Calu3 (cell line): ENCODE results near the gene SRGAP3. TPM values are rescaled to one million over a fixed set of nuclear protein-coding genes. Genes with fewer than 3 reads are reported as not detected.

Experiments used
- BruUV-seq: library from RNA; stranded (reverse); fragments of 400-500 nt; replicated peaks from 2 replicates; lab custom pipeline; 2021; lab: Mats Ljungman, UMichigan
- CTCF ChIA-PET: fragments of 300-600 bp; sonication (Branson Sonifier 250); formaldehyde crosslinking; loops from one replicate; lab custom pipeline; 2022; ENCODE audit warnings: antibody characterized with exemption; lab: Charles Lee
- DNase-seq: peaks from one replicate; pipeline ENCODE4 v3.0.0; 2022
- H3K27ac Mint-ChIP-seq: one replicate; pipeline ENCODE4 v1.8.0; 2022; ENCODE audit warnings: mixed read lengths; ENCODE audit not compliant: unreplicated experiment
- H3K27me3 Mint-ChIP-seq: one replicate; pipeline ENCODE4 v1.8.0; 2022; ENCODE audit warnings: mixed read lengths; ENCODE audit not compliant: unreplicated experiment
- H3K36me3 Mint-ChIP-seq: one replicate; pipeline ENCODE4 v1.8.0; 2022; ENCODE audit warnings: mild to moderate bottlenecking, moderate library complexity, mixed read lengths; ENCODE audit not compliant: insufficient read depth, unreplicated experiment
- H3K4me1 Mint-ChIP-seq: one replicate; pipeline ENCODE4 v1.8.0; 2022; ENCODE audit warnings: mild to moderate bottlenecking, low read depth, mixed read lengths; ENCODE audit not compliant: unreplicated experiment
- H3K4me3 Mint-ChIP-seq: one replicate; pipeline ENCODE4 v1.8.0; 2022; ENCODE audit warnings: mild to moderate bottlenecking, low read depth, moderate library complexity, mixed read lengths; ENCODE audit not compliant: unreplicated experiment
- H3K9me3 Mint-ChIP-seq: one replicate; pipeline ENCODE4 v1.8.0; 2022; ENCODE audit warnings: low read depth, mixed read lengths; ENCODE audit not compliant: unreplicated experiment
- intact Hi-C: fragments of 100-400 bp; cut with micrococcal nuclease; formaldehyde crosslinking; loops from one replicate; pipeline ENCODE4 v1.10.0; 2022; ENCODE audit not compliant: unreplicated experiment
- total RNA-seq: library from RNA; stranded (reverse); gene quantifications from 2 replicates; pipeline ENCODE4 v1.2.3, GENCODE V29; 2022
- TF ChIP-seq, protein P1 (sequence below): fragments of 200-600 bp; IDR thresholded peaks from one replicate; pipeline ENCODE4 v1.8.0; 2022; ENCODE audit warnings: antibody characterized with exemption; ENCODE audit not compliant: unreplicated experiment

SRGAP3 gene
- total RNA-seq, 1 experiment from 2014 or later, result 8.2 TPM

DNA sequence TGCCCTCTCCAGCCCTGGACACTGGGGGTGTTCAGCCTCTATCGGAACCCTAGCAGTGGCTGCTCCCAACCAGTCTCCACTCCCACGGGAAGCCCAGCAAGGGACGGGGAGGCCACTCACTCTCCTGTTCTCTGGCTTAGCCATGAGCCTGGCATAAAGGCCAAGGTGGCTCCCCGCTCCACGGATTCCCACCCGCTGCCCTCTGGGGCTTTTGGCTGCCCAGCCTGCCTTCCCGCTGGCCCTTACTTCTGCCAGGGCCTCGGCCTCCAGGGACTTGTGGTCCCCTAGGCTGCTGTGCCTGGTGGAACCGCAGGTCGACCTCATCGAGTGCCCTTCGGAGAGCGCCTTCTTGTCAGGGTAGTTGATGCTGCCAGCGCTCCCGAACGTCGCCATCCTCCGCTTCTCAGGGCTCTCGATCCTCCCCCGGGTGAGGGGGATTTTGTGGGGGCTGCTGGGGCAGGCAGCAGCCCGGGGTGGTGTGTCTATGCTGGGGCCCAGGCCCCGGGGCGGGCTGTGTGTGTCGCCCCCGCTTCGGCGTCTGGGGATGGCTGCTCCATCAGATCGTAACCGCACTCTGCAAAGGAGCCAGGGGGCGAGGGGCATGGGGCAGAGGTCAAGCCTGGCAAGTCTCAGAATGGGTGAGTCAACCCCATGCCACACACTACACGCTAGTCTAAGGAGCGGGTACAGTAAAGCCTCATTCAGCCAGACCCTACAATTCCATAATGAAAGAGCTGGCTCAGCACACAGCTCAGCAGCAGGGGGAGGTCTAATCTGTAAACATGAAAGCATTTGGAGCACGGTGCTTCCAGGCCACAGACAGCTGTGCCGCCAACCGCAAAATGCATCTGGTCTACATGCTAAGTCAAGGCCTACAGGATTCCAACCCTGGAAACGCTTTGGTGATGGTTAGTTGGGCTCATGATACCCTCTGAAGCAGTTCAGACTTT, 258.9 kb downstream of the SRGAP3 start:
- H3K36me3 Mint-ChIP-seq, result no peaks in the 10 kb centered on the region
- intact Hi-C loops, result no loop called here
- H3K4me3 Mint-ChIP-seq, result no peak overlapping the region
- H3K27ac Mint-ChIP-seq, result no peak overlapping the region
- H3K4me1 Mint-ChIP-seq, result no peaks in the 10 kb centered on the region
- TF ChIP-seq, protein P1, sequence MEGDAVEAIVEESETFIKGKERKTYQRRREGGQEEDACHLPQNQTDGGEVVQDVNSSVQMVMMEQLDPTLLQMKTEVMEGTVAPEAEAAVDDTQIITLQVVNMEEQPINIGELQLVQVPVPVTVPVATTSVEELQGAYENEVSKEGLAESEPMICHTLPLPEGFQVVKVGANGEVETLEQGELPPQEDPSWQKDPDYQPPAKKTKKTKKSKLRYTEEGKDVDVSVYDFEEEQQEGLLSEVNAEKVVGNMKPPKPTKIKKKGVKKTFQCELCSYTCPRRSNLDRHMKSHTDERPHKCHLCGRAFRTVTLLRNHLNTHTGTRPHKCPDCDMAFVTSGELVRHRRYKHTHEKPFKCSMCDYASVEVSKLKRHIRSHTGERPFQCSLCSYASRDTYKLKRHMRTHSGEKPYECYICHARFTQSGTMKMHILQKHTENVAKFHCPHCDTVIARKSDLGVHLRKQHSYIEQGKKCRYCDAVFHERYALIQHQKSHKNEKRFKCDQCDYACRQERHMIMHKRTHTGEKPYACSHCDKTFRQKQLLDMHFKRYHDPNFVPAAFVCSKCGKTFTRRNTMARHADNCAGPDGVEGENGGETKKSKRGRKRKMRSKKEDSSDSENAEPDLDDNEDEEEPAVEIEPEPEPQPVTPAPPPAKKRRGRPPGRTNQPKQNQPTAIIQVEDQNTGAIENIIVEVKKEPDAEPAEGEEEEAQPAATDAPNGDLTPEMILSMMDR, result no peak
- CTCF ChIA-PET, result no interaction called here
- BruUV-seq, result no TSS peak
- no peaks in the 10 kb centered on the region for H3K9me3 Mint-ChIP-seq
- no peak for DNase-seq
- no peaks in the 10 kb centered on the region for H3K27me3 Mint-ChIP-seq

DNA sequence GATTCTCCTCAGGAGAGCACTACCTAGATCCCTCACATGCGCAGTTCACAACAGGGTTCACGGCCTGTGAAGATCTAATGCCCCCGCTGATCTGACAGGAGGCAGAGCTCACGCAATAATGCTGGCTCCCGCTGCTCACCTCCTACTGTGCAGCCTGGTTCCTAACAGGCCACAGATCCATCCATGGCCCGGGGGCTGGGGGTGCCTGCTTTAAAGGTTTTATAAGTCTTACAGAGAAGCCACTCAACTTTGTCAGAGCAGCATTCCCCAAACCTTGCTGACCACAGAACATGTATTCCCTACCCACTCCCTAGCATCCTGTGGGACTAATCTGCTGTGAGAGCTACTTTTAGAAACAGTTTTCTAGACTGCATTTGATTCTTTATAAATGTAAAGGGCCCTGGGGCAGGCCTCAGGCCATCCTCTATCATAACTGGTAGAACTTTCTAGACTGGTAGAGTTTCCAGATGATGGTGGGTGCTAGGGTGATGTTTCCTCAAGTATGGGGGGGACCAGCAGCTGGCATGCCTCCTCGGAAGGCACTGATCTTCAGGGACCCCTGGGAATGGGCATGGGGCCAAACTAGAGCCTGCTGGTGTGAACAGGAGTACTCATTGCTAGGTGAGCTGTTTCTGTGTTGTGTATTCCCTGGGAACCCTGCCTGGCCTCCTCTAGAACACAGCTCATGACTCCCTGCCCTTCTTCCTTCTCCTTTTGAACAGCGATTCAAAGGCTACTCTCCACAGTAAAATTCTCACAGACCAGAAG, 260.5 kb downstream of the SRGAP3 start:
- no peaks in the 10 kb centered on the region for H3K27me3 Mint-ChIP-seq
- H3K9me3 Mint-ChIP-seq, result no peaks in the 10 kb centered on the region
- H3K4me1 Mint-ChIP-seq, result no peaks in the 10 kb centered on the region
- TF ChIP-seq, protein P1, result no peak
- intact Hi-C loops, result loop anchor here (1.0 kb wide), 1 partner anchor 313 kb away; no protein-coding TSS in a partner anchor
- no peaks in the 10 kb centered on the region for H3K36me3 Mint-ChIP-seq
- H3K27ac Mint-ChIP-seq, result no peak overlapping the region
- BruUV-seq, result no TSS peak
- DNase-seq, result no peak
- H3K4me3 Mint-ChIP-seq, result no peak overlapping the region
- CTCF ChIA-PET, result interaction anchor here (1.0 kb wide), 1 partner anchor 313 kb away, joined by 5 read pairs; no protein-coding TSS in a partner anchor

DNA sequence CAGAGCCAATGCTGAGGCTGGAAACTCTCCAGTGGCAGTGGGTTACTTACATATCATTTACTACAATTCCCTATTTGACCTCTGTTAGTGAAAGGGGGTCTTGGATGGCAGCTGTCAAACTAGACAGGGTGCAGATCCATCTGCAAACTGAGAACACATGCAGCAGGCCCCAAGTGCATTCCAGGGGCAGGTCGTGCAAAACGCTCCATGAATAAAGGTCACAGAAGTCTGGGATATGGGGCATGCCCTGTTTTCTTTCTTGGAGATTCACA, 261.1 kb downstream of the SRGAP3 start:
- Mint-ChIP-seq H3K4me3 (no peak overlapping the region), H3K9me3 (no peaks in the 10 kb centered on the region), H3K36me3 (no peaks in the 10 kb centered on the region), H3K4me1 (no peaks in the 10 kb centered on the region), H3K27me3 (no peaks in the 10 kb centered on the region), H3K27ac (no peak overlapping the region)
- BruUV-seq, result no TSS peak
- intact Hi-C loops, result loop anchor here (1.0 kb wide), 1 partner anchor 314 kb away; no protein-coding TSS in a partner anchor
- CTCF ChIA-PET, result interaction anchor here (0.6 to 1.0 kb wide), 3 partner anchors 27 to 314 kb away, joined by 5 to 8 read pairs (median 7); no protein-coding TSS in a partner anchor
- no peak for DNase-seq
- TF ChIP-seq, protein P1, result no peak

DNA sequence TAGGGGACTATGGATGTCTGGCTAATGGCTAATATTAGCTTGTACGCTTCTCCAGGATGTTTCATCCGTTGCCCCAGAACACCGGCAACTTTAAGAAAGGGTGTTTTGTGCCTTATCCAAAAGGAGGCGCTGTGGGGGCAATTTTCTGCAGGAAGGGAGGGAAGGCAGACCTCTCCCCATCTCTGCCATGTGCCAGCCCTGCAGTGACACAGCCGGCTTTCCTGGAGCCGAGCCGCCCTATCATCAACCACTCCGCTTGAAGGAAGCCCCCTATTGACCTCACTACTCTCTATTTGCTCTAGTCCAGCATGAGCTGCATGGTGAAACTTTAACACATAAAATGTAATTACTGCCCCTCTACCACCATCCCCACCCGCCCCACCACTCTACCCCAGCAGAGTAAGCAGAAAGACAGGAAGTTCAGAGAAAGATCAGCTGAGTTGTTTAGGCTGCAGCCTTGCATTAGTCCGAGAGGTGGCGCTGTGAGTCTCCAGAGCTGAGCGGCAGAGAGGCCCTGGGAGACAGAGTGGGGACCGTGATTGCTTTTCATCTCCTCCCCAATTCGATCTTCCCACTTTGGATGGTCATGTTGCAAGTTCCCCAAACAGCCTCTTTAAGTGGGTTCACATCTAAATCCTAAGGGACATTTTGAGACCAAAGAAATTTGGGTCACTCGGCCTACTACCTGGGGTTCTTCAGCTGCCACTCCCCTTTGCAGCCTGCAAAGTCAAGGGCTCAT, 261.6 kb downstream of the SRGAP3 start:
- CTCF ChIA-PET, result interaction anchor here (0.6 to 1.0 kb wide), 3 partner anchors 27 to 315 kb away, joined by 5 to 8 read pairs (median 7); no protein-coding TSS in a partner anchor
- Mint-ChIP-seq H3K36me3 (no peaks in the 10 kb centered on the region), H3K27ac (no peak overlapping the region), H3K9me3 (no peaks in the 10 kb centered on the region), H3K27me3 (no peaks in the 10 kb centered on the region), H3K4me1 (no peaks in the 10 kb centered on the region), H3K4me3 (no peak overlapping the region)
- no TSS peak for BruUV-seq
- TF ChIP-seq, protein P1, result peak; percentile 52
- intact Hi-C loops, result loop anchor here (1.0 kb wide), 1 partner anchor 314 kb away; no protein-coding TSS in a partner anchor
- DNase-seq, result peak; percentile 56
